ENCODE data around the gene SEMA4B. TPM values are rescaled to one million over a fixed set of nuclear protein-coding genes. Genes with fewer than 3 reads are reported as not detected.
A peak's percentile ranks its signal among the peaks of the same experiment; 100 is the strongest.

SEMA4B gene
- total and polyA plus RNA-seq, 10 of the 15 experiments (the other 5 are each of a cell fraction or from before 2014, with no cell fraction given): 0.87 to 26.0 (median 9.3) TPM

DNA sequence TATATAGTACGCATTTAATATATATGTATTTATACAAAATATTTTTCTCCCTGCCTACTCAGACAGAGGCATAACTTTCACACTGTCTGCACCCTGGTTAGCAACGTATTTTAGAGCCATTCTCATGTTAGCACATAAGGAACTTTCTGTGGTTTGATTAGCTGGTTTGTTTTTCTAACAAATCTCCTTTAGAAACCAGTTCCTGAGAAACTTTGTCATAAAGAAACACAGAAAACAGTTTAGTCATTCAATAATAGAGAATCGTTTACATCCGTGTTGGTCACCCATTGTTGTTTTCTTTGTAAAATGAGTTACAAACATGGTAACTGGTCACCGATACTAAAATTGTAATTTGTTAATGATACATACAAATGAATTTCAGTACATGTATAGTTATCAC is 58.4 kb downstream of the SEMA4B start:
- Histone ChIP-seq H3K4me2 (ENCODE audit: control insufficient read depth, insufficient read depth) (peak overlapping the region; percentile 82), H2AFZ (ENCODE audit: control insufficient read depth, low read depth, low read length) (no peak overlapping the region; the same call in 1 of the 2 replicates), H3K9me3 (replicated peaks; ENCODE audit: control insufficient read depth, insufficient read depth, low read length) (no peaks in the 10 kb centered on the region), H3K79me2 (ENCODE audit: control insufficient read depth, insufficient read depth, low read length) (no peaks in the 10 kb centered on the region), H3K4me1 (ENCODE audit: control insufficient read depth, insufficient read depth, low read length) (peaks cover 31% of the 10 kb centered on the region), H3K9ac (ENCODE audit: control insufficient read depth, insufficient read depth, low read length) (no peak overlapping the region), H4K20me1 (ENCODE audit: control insufficient read depth, insufficient read depth) (no peaks in the 10 kb centered on the region), H3K4me3 (no peak overlapping the region), H3K36me3 (ENCODE audit: control insufficient read depth in 2 of 2, insufficient read depth in 2 of 2, low read length in 1 of 2) (no peaks in the 10 kb centered on the region), H3K27me3 (replicated peaks in 1 of 2; ENCODE audit: control insufficient read depth in 2 of 2, insufficient read depth in 2 of 2, low read length in 1 of 2) (no peaks in the 10 kb centered on the region; a peak in 1 of 4 replicates), H3K27ac (ENCODE audit: control insufficient read depth, insufficient read depth) (peak overlapping the region; percentile 79)
- FAIRE-seq: peak; percentile 97
- CTCF ChIA-PET: interaction anchor here (1.0 to 3.6 kb wide), 2 partner anchors 27 to 34 kb away, joined by 6 to 10 read pairs; partner anchors contain the start of genes CIB1 and GDPGP1
- BruUV-seq (replicated peaks): no TSS peak
- RAD21 ChIA-PET (ENCODE audit: unreplicated experiment): interaction anchor here (1.3 kb wide), 1 partner anchor 26 kb away, joined by 5 read pairs; the partner anchor contains the start of genes CIB1 and GDPGP1
- peak; percentile 89 for ATAC-seq
- intact Hi-C loops (cut with micrococcal nuclease; ENCODE audit: unreplicated experiment) (loop anchor here (2.0 kb wide), 1 partner anchor 27 kb away; the partner anchor contains the start of gene CIB1), in situ Hi-C loops (cut with MboI) (no loop called here)
- WGBS (ENCODE audit: insufficient coverage, insufficient replicate concordance, low lambda C conversion rate, missing lambda C conversion rate): 2% methylated on average over 5 of the region's 5 CpGs
- SMC1A ChIA-PET (ENCODE audit: uncharacterized antibody, unreplicated experiment): interaction anchor here (0.9 to 1.7 kb wide), 3 partner anchors 9 to 29 kb away, joined by 3 to 7 read pairs (median 4); partner anchors contain the start of genes CIB1 and GDPGP1
- peak; percentile 65 for DNase-seq (ENCODE audit: low read depth, low spot score)
- POLR2A ChIA-PET: interaction anchor here (1.0 to 2.2 kb wide), 3 partner anchors 11 to 26 kb away, joined by 3 to 10 read pairs (median 5); partner anchors contain the start of genes CIB1 and TTLL13
- TF ChIP-seq MYC (IDR thresholded peaks at IDR 0.05; ENCODE audit: insufficient read depth, insufficient read length, insufficient replicate concordance, low read length, severe bottlenecking) (no peak), FOXM1 (IDR thresholded peaks at IDR 0.05; ENCODE audit: low read depth, low read length) (0 out of 2 replicates have a peak, but pooled peaks have one; percentile 50), SPI1 (IDR thresholded peaks at IDR 0.05; ENCODE audit: borderline replicate concordance, insufficient read depth, low read depth, low read length) (no peak), BHLHE40 (IDR thresholded peaks at IDR 0.05; ENCODE audit: borderline replicate concordance in 1 of 2, low read depth in 2 of 2, low read length in 1 of 2) (peak; percentile 5 to 40; a peak in 2 of 4 replicates), MTA3 (IDR thresholded peaks at IDR 0.05; ENCODE audit: borderline replicate concordance, low read length) (peak; percentile 80; the same call in 1 of the 2 replicates), TBL1XR1 (IDR thresholded peaks at IDR 0.05; ENCODE audit: low read depth, low read length) (peak; percentile 46; the same call in 1 of the 2 replicates), POLR2AphosphoS5 (IDR thresholded peaks at IDR 0.05; ENCODE audit: low read length) (no peak), ESRRA (IDR thresholded peaks at IDR 0.05; ENCODE audit: low read length) (no peak), SIX5 (IDR thresholded peaks at IDR 0.05; ENCODE audit: low read depth, low read length, severe bottlenecking) (no peak), SRF (IDR thresholded peaks at IDR 0.05; ENCODE audit: low read depth in 2 of 2, low read length in 2 of 2) (no peak), SMAD1 (IDR thresholded peaks at IDR 0.05; ENCODE audit: low read depth, partially characterized antibody) (peak; percentile 71), IRF4 (IDR thresholded peaks at IDR 0.05; ENCODE audit: low read depth, low read length) (0 out of 2 replicates have a peak, but pooled peaks have one; percentile 52)
- TF ChIP-seq, protein P1, sequence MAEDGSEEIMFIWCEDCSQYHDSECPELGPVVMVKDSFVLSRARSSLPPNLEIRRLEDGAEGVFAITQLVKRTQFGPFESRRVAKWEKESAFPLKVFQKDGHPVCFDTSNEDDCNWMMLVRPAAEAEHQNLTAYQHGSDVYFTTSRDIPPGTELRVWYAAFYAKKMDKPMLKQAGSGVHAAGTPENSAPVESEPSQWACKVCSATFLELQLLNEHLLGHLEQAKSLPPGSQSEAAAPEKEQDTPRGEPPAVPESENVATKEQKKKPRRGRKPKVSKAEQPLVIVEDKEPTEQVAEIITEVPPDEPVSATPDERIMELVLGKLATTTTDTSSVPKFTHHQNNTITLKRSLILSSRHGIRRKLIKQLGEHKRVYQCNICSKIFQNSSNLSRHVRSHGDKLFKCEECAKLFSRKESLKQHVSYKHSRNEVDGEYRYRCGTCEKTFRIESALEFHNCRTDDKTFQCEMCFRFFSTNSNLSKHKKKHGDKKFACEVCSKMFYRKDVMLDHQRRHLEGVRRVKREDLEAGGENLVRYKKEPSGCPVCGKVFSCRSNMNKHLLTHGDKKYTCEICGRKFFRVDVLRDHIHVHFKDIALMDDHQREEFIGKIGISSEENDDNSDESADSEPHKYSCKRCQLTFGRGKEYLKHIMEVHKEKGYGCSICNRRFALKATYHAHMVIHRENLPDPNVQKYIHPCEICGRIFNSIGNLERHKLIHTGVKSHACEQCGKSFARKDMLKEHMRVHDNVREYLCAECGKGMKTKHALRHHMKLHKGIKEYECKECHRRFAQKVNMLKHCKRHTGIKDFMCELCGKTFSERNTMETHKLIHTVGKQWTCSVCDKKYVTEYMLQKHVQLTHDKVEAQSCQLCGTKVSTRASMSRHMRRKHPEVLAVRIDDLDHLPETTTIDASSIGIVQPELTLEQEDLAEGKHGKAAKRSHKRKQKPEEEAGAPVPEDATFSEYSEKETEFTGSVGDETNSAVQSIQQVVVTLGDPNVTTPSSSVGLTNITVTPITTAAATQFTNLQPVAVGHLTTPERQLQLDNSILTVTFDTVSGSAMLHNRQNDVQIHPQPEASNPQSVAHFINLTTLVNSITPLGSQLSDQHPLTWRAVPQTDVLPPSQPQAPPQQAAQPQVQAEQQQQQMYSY (CRISPR knock-in tag; IDR thresholded peaks at IDR 0.05): no peak
- TF ChIP-seq, protein P2, sequence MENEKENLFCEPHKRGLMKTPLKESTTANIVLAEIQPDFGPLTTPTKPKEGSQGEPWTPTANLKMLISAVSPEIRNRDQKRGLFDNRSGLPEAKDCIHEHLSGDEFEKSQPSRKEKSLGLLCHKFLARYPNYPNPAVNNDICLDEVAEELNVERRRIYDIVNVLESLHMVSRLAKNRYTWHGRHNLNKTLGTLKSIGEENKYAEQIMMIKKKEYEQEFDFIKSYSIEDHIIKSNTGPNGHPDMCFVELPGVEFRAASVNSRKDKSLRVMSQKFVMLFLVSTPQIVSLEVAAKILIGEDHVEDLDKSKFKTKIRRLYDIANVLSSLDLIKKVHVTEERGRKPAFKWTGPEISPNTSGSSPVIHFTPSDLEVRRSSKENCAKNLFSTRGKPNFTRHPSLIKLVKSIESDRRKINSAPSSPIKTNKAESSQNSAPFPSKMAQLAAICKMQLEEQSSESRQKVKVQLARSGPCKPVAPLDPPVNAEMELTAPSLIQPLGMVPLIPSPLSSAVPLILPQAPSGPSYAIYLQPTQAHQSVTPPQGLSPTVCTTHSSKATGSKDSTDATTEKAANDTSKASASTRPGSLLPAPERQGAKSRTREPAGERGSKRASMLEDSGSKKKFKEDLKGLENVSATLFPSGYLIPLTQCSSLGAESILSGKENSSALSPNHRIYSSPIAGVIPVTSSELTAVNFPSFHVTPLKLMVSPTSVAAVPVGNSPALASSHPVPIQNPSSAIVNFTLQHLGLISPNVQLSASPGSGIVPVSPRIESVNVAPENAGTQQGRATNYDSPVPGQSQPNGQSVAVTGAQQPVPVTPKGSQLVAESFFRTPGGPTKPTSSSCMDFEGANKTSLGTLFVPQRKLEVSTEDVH (IDR thresholded peaks at IDR 0.05; ENCODE audit: low read depth, partially characterized antibody): no peak
